NCI-H2196 (cell line): Measurements from ENCODE around the gene UBAC2.

Source experiments
- DNase-seq: peaks from one replicate; lab custom pipeline; 2025; ENCODE audit not compliant: unreplicated experiment; lab: John Stamatoyannopoulos, UW

The UBAC2 gene, protein sequence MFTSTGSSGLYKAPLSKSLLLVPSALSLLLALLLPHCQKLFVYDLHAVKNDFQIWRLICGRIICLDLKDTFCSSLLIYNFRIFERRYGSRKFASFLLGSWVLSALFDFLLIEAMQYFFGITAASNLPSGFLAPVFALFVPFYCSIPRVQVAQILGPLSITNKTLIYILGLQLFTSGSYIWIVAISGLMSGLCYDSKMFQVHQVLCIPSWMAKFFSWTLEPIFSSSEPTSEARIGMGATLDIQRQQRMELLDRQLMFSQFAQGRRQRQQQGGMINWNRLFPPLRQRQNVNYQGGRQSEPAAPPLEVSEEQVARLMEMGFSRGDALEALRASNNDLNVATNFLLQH

DNA sequence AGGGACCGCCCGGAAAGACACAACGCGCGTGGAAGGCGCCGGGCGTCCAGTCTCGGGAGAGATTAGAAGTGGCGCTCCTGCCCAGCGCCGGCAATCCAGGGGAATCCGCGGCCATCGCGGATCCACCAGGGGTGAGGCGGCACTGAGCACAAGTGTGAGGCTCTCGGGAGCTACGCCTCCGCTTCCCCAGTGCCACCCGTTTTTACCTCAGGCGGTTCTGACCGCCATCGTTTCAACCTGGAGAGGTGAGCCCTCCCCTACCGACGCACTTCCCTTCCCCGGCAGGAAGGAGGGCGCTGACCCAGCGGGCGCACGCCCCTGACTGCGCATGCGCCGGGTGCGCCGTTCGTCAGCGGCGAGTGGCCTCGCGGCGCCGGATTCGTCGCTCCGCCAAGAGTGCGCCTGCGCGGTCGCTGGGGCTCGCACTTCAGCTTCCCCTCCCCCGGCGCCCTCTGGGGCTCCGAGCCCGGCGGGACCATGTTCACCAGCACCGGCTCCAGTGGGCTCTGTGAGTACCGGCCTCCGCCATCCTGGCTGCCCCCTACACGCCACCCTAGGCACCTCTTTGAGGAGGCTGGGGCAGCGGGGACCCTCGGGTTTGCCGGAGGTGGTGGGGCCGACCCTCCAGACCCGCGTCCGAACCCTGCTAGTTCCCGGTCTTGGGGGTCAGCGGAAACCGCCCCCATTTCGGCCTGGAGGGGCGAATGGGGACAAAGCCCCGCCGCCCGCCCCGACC lies at the start of gene UBAC2:
TSS of gene UBAC2 (plus strand) at position 423 of the 736 bp plus-strand sequence. CDS start at position 478, 55 bp downstream.
- DNase-seq: peak; percentile 87

DNA sequence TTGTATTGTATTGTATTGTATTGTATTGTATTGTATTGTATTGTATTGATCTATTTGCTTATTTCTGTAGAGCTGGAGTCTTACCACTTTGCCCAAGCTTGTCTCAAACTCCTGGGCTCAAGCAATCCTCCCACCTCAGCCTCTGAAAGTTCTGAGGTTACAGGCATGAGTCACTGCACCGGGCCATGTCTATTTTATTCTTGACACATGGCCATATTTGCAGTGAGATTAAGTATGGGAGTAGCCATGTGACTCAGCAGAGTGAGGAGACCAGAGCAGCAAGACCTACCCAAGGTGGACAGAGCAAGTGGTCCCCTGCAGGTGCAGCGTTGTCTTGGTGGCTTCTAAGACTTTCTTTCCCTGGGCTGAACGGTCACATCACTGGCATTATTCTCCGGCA lies 49.1 kb upstream of the UBAC2 start:
- DNase-seq: no peak

DNA sequence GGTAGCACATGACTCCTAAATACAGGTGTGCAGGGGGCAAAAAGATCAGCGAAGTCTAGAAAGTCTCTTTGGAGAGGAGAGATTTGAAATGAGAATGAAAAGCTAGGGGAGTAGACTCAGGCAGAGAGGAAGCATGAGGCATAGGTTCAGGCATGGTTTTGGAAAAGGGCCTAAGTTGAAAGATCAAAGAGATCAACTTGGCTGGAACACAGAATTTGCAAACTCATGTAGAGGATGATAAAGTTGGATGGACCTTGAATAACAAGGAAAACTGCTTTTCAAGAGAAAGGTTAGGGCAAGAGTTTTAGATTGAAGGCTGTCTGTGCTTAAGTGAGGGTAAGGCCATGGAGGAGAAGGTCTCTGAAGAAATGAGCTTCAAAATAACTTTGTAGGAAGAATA lies 47.4 kb upstream of the UBAC2 start:
- no peak for DNase-seq

DNA sequence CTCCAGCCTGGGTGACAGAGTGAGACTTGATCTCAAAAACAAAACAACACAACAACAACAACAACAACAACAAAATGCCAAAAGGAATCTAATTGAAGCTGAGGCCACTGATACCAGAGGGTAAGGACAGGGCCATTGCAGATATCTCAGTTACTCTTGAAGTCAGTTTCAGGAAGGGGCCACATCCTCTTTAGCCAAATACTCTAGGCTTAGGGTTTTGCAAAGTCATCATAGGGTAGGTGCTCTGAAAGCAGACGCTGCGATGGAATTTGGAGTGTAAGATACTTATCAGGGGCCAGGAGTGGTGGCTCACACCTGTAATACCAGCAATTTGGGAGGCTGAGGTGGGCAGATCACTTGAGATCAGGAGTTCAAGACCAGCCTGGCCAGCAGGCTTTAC lies 46.6 kb upstream of the UBAC2 start:
- DNase-seq: no peak

DNA sequence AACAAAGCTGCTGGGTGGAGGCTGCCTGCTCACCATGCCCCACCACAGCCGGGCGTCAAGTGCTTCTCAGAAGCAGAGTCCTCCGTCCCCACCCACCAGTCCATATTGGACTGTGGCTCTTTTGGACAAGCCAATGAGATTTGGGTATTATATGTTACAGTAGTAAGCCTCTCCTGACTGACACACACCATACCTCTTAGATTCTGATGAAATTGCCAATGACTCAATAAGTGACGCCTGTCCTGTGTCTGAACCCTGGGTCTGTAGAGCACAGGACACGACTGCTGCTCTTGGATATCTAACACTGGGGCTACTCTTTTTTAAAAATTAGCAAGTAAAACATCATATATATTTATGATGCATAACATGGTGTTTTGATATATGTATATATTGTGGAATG lies 44.8 kb upstream of the UBAC2 start:
- no peak for DNase-seq

DNA sequence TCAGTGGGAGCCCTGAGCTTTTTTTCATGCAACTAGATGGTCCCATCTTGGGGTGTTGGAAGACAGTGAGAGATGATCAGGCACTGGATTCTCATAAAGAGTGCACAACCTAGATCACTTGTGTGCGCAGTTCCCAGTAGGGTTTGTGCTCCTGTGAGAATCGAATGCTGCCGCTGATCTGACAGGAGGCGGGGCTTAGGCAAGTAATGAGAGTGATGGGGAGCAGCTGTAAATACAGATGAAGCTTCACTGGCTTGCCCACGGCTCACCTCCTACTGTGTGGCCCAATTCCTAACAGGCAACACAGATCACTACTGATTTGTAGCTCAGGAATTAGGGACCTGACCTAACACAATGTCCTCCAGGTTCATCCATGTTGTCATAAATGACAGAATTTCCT lies 43.6 kb upstream of the UBAC2 start:
- no peak for DNase-seq

DNA sequence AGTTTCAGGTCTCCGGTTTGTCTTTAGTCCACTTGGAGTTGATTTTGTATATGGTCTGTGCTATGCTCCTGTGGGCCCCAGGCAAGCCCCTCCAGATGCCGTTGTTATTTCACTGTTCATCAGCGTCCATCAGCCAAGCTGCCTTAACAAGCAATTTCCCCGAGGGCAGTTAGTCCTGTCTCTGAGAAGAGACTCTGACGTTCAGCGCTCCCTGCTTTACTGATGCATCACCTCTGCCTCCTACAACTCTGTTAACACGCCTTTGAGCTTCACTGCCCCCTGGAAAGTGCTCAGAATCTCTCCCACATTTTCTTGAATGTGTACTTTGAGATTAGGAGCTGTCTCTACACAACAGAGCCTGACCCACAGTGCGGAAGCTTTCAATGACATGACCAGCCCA lies 41.8 kb upstream of the UBAC2 start:
- DNase-seq: no peak

DNA sequence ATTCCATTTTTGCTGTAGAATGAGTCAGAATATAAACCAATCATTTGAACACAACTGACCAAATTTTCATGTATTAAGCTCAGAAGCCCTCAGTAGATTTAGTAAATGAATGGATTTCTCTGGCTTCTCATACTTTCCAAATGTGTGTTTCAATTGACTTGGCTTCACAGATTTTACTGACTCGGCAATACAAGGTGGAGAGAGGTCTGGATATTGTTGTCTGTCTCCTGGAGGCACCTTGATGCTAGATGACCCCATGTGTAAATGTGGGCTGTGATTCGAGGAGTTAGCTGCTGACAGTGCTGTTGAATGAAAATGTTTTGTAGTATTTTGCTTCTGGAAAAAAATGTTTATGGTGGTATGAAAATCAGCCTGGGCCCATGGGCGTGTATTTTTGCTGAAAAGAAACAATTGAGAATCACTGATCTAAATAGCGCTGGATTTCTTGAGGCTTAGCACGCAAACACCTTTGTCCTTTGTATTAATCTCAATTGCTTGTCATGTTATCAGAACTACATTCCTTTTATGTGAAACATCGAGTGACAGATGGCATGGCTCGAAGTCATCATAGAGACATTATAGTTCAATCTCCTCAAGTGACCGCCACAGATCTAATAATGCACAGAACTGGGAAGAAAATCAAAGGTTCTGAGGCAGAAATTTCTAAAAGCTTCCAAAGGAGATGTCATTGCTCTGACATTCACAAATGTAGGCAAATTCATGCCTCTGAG lies 41.2 kb upstream of the UBAC2 start:
- DNase-seq: no peak

DNA sequence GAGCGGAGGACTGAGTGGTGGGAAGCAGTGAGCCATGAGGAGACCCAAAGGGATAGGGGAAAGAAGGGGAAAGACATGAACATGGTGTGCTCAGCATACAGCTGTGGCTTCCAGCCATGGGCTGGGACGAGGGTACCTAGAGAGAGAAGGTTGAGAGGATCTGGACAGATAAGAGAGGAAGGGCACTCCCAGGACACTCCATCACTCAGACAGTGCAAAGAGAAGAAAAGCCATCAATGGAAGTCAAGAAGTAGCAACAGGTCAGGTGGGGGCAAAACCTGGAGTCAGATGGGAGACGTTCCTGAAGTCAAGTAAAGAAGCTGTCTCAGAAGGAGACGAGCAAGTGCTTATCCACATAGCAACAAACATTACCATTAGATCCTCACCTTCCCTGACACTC lies 40.2 kb upstream of the UBAC2 start:
- no peak for DNase-seq

DNA sequence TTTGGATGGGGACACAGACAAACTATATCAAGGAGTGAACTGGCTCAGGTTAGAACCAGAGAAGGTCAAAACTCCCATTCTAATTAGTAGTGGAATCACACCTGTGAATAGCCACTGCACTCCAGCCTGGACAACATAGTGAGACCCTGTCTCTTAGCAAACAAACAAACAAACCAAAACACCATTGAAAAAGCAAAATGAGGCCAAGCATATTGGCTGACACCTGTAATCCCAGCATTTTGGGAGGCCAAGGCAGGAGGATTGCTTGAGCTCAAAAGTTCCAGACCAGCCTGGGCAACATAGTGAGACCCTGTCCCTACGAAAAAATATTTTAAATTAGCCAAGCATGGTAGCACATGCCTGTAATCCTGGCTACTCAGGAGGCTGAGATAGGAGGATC lies 39.1 kb upstream of the UBAC2 start:
- DNase-seq: no peak

DNA sequence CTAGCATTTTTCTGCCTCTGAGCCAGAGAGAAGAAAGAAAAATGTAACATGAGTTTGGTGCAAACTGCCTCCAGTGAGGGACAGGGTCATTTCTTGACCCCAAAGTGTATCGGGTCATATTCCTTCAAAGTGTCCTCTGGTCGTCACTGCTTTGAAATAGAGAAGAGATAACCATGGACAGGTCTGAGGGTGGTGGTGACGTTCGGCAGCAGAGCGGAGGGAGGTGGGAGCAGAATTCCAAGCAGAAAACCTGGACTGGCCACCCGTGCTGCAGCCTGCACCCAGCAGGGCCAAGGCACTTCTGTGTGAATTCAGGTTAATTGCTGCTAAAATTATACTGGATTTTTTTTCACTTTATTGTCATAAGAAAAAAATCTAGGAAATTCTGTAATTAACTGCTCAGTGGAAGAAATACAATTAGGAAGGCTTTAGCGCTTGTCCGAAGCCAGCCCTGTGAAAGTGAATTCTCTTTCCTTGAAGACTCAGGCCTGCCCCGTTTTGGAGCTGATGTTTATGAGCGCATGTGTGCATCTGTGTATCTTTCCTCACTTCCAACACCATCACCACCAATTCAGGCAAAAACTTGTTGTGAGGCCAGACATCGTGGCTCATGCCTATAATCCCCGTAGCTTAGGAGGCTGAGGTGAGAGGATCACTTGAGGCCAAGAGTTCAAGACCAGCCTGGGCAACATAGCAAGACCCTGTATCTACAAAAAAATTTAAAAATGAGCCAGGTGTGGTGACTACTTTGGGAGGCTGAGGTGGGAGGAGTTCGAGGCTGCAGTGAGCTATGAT lies 37.9 kb upstream of the UBAC2 start:
- DNase-seq: no peak

DNA sequence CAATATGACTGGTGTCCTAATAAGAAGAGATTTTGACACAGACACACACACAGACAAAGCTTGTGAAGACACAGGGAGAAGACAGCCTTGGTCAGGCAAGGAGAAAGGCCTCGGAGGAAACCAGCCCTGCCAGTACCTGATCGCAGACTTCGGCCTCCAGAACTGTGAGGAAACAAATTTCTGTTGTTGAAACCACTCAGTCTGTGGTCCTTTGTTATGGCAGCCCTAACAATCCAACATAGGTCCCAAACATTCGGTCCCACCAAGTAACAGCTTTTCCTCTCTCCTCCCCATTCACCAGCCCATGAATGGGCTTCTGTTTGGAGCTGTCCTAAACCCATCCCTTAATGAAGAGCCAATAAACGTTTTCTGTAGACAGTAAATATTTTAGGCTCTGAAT lies 36.4 kb upstream of the UBAC2 start:
- no peak for DNase-seq

DNA sequence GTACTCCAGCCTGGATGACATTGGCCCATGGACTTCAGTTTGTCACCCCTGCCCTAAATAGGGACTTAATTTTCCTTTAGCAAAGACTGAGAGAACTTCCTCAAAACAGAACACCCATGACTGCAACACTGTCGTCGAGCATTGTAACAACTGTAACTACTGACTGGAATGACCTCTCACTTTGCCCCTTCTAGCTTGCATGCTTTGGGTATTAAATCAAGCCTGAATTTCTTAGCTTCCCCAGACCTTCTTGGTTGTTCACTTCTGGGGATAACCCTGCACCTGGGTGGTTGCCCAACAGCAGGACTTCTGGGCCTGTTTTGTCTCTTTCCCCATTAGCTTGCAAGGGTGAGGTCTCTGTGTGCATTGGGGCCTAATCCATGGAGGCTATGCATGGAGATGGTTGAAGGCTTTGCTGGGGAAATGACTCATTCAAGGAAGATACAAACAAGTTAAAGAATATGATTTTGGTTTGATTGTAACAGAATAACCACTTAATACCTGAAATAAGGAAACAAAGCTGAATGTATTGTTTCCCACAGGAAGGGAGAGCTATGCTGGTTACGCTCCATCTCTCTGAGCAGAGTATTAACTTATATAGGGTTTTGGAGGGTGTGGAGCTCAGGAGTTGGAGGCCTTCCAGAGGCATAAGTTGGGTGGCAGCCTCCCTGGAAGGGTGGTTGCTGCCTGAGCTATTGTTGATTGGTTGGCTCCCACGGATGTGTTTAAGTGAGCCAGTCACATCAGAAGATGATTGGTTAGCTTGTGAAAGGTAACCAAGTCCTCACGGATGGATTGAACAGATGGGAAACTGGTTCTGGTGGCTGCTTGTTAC lies 34.7 kb upstream of the UBAC2 start:
- DNase-seq: no peak

DNA sequence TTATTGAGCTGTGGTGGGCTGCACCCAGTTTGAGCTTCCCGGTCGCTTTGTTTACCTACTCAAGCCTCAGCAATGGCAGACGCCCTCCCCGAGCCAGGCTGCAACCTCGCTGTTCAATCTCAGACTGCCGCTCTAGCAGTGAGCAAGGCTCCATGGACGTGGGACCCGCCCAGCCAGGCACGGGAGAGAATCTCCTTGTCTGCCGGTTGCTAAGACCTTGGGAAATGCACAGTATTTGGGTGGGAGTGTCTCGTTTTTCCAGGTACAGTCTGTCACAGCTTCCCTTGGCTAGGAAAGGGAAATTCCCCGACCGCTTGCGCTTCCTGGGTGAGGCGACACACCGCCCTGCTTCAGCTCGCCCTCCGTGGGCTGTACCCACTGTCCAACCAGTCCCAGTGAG lies 27.7 kb upstream of the UBAC2 start:
- no peak for DNase-seq

DNA sequence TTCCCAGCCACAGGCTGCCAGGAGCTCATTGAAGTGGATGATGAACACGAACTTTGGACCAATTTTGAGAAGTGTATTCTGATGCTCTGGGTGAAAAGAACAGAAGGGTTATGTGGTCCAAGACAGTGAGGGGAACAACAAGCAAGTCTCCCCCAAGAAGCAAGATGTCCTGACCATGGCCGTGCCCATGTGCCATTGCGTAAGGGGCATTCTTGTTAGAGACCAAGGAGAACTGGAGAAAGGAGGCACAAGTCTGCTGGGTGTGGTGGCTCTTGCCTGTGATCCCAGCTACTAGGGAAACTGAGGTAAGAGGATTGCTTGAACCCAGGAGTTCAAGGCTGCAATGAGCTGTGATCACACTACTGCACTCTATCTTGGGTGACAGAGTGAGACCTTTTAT lies 27.0 kb upstream of the UBAC2 start:
- no peak for DNase-seq

DNA sequence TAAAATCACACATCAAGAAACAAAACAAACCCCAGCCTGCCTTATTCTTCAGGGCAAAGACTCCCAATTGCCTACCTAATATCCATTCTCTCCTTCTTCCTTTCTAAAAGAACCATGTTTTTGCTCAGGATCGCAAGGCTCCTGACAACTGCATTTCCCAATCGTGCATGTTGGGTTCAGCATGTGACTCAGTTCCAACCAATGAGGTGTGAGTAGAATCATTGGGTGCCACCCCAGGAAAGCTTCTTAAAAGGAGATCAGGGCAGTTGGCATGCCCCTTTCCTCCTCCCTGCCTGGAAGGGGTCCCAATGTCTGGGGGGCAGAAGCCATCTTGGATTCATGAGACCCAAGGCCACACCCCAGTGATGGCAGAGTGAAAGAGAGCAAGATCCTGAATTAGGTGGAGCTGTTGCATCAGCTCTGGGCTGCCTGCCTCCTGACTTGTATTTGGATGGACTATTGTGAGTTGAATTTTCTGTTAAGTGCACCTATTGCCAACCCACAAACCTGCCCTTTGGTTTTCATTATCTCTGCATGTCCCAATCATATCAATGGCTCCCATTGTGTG lies 26.0 kb upstream of the UBAC2 start:
- DNase-seq: no peak

DNA sequence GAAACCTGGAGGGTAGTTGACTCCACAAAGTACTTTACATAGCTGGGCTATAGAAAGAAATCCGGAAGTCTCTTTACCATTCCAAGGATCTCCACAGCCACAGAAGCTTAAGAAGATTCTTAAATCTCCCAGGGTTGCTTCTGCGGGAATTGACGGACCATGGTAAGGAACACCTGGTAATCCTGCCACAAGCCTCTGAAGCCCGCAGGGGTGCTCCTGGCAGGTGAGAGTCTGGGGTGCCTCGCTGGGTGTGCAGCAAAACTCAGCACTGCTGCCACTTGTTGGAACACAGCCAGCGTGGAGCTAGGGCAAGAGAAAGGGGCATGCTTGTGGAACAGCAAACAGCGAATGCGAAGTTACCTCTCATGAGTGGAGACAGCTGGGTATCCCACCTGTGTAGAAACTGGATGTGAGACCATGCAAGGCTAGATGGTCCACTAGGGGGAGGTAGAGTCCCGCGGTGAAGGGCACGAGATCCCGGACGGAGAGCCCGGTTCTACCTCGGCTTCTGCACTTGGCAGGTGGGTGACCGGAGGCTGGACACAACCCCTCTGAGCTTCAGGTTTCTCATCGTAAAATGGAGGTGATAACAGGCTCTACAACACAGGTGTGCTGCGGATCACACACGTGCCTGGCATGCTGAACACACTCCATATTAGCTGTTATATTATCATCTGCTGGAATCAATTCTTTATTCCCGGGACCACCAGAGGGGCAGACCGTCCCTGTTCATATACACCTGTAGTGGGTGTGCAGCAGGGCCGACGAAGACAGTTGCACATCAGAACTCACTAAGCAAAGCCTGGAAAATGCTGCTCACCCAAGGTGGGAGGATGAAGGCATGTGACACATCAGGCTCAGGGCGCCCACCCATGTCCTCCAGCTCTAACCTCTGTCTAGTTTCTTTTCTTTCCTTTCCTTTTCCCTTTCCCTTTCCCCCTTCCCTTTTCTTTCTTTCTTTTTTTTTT lies 24.1 kb upstream of the UBAC2 start:
- DNase-seq: peak; percentile 57

DNA sequence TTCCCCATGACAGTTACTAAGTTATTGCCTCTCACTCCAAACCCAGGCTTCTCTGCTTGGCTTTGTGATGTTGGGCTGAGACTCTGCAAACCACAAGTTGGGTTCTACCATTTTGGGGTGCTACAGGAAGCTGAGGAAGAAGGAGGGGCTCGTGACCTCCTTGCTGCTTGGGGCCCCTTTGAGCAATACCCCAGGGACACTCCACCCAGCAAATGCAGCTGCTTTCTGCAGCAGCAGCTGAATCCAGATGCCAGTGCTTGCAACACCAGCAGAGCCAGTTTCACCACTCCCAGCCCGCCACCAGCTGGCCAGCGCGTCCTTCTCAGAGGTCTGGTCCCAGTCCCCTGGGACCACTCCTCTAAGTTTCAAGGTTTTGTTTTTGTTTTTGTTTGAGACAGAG lies 22.0 kb upstream of the UBAC2 start:
- no peak for DNase-seq

DNA sequence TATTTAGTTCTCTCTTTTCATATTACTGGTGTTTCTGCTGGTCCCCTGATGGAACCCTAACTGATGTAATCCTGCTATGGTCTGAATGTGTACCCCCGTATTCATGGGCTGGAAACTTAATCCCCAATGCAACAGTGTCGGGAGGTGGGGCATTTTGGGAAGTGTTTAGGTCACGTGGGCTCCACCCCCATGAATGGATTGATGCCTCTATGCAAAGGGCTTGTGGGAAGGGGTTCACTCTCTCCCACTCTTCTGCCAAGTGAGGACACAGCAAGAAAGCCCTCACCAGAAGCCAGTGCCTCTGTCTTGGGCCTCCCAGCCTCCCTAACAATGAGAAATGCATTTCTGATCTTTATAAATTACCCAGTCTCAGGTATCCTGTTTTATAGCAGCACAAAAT lies 21.2 kb upstream of the UBAC2 start:
- no peak for DNase-seq
